ENCODE results near the gene CUX1.
A peak's percentile ranks its signal among the peaks of the same experiment; 100 is the strongest.
"Not testable (repeated sequence)": the region's sequence is repeated elsewhere in the genome, so short reads cannot be mapped to it uniquely, and the experiment has no call there.

The CUX1 gene

DNA sequence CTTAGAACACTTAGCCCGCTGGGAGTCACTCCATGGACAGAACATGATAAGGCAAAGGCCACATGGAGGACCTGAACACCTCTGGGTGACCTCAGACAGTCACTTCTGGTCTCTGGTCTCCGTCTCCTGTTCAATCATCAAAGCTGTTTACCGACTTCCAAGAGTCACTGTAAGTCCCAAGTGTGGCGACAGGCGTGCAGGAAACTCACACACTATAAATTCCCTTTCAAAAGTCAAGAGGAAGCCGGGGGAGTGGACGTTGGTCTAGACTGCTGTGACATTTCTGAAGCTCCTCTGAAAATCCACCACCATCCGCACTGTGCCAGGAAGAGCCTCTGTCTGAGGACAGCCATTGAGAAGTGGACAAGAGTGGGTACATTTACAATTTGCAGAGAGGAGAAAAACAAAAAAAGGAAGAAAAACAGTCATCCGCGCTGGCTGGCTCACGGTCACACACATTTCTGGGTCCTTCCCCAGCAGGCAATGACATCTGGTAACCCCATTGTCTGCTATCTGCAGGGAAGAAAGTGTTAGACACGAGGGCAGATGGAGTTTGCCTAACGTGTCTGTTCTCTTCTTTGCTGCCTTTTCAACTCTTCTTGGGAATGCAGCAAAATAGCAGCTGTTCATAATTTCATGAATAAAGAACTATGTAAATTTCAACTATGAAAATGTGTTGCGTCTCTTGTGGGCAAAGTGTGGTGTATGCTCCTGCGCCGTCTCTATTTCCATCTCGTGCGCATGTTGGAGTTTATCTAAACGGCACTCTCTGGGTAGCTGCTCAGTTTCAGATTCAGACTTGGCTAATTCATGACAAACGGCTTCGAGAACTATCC lies 32.9 kb upstream of the CUX1 start:
- peak overlapping the region in 1 of 2 donors; percentile 2 for H3K4me3 Mint-ChIP-seq
- H3K27ac Mint-ChIP-seq, result peak overlapping the region; percentile 7
- peaks cover 5 to 12% of the 10 kb centered on the region in 2 donors for H3K4me1 Mint-ChIP-seq
- no peaks in the 10 kb centered on the region for H3K36me3 Mint-ChIP-seq
- H3K27me3 Mint-ChIP-seq, result peaks cover 0 to 19% of the 10 kb centered on the region in 2 donors
- peaks cover 3 to 5% of the 10 kb centered on the region in 2 donors for H3K9me3 Mint-ChIP-seq
- peak; percentile 55 to 64 for ATAC-seq (replicated peaks)
- DNase-seq, result no peak

DNA sequence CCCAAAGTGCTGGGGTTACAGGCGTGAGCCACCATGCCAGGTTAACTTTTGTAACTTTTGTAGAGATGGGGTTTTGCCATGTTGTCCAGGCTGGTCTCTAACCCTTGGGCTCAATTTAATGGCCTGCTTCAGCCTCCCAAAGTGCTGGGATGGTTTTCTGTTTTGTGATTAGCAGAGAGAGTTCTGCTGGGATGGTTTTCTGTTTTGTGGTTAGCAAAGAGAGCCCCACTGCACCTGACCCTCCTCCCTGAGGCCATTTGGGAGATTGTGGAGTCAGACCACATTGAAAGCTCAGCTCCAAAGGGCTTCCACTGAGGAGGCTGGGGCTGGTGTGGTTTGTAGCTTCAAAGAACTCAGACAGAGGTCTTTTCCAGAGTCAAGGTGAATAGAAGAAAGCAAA lies 29.6 kb upstream of the CUX1 start:
- ATAC-seq (replicated peaks) (no peak), DNase-seq (no peak)
- H3K4me3 Mint-ChIP-seq, result no peak overlapping the region
- no peaks in the 10 kb centered on the region for H3K36me3 Mint-ChIP-seq
- peaks cover 5 to 12% of the 10 kb centered on the region in 2 donors for H3K4me1 Mint-ChIP-seq
- peaks cover 3 to 5% of the 10 kb centered on the region in 2 donors for H3K9me3 Mint-ChIP-seq
- H3K27me3 Mint-ChIP-seq, result peaks cover 0 to 19% of the 10 kb centered on the region in 2 donors
- no peak overlapping the region for H3K27ac Mint-ChIP-seq

DNA sequence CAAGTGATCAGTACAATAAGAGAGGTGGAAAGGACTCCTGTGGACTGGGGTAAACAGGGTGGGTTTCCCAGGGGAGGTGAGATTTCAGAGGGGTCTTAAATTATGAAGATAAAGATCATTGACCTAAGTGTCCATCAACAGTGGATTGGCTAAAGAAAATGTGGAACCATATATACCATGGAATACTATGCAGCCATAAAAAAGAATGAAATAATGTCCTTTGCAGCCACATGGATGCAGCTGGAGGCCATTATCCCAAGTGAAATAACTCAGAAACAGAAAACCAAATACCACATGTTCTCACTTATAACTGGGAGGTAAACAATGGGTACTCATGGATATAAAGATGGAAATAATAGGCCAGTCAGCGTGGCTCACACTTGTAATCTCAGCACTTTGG lies 28.9 kb upstream of the CUX1 start:
- H3K36me3 Mint-ChIP-seq, result no peaks in the 10 kb centered on the region
- peak overlapping the region; percentile 48 for H3K27ac Mint-ChIP-seq
- ATAC-seq (replicated peaks) (no peak), DNase-seq (no peak)
- peaks cover 5 to 12% of the 10 kb centered on the region in 2 donors for H3K4me1 Mint-ChIP-seq
- H3K9me3 Mint-ChIP-seq, result peaks cover 3 to 5% of the 10 kb centered on the region in 2 donors
- peaks cover under 1 to 16% of the 10 kb centered on the region in 2 donors for H3K27me3 Mint-ChIP-seq
- H3K4me3 Mint-ChIP-seq, result no peak overlapping the region

DNA sequence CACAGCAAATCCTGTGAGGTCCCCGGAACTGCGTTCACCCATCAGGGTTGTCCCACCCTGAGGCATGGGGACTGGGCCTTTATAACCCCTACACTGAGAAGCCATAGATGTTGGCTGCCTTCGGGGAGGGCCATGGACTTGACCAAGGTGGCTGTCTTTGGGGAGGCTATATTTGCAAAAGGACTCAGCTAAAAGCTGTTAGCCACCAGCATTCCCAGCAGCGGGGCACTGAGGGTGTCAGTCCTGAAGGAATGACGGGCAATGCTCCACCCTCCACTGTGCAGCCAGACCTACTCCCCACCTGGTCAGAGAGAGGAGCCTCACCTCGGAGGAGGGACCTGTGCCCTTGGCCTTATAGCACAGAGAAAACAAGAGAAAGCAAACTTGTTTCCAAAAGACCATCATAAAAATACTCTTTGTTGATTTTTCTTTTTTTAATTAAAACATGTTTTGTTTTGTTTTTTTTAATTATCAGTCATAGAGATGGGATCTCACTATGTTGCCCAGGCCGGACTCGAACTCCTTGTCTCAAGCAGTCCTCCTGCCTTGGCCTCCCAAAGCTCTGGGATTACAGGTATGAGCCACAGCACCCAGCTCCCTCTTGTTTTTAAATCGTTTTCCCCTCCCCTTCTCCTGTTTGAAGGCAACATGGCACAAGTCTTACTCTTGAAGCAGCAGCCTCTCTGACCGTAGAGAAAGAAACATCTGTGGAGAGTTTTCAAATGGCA lies 26.7 kb upstream of the CUX1 start:
- DNase-seq (no peak), ATAC-seq (replicated peaks) (no peak)
- Mint-ChIP-seq H3K4me3 (no peak overlapping the region), H3K27ac (no peak overlapping the region), H3K4me1 (no peaks in the 10 kb centered on the region), H3K9me3 (peaks cover 3 to 5% of the 10 kb centered on the region in 2 donors), H3K36me3 (no peaks in the 10 kb centered on the region), H3K27me3 (peaks cover 6% of the 10 kb centered on the region in 2 donors)

DNA sequence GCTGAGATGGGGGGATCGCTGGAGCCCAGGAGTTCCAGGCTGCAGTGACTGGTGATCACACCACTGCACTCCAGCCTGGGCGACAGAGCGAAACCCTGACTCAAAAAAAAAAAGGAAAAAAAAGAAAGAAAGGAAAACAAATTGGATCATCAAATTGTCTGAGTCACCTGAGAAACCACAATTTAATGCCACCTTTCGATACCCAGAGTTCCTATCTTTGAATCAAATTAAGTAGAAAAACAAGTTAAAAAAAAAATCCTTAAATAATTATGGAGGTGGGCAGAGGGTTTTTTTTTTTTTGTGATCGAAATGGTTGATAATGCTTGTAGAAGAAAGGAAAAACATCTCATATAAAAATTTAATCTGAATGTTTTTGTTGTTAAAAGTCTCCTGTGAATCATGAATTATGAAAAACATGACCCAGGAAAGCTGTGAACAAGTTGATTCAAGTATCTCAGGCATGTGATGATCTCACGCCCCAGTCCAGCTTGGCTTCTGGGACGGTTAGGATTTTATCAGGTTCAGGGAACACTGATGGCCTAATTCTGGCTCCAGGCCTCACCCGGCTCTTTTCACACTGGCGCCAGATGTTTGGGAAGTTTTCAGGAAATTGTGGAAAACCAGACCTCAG lies 25.3 kb upstream of the CUX1 start:
- H3K27ac Mint-ChIP-seq, result no peak overlapping the region
- H3K36me3 Mint-ChIP-seq, result no peaks in the 10 kb centered on the region
- DNase-seq (no peak), ATAC-seq (replicated peaks) (no peak)
- no peaks in the 10 kb centered on the region for H3K4me1 Mint-ChIP-seq
- no peak overlapping the region for H3K4me3 Mint-ChIP-seq
- peaks cover 9 to 11% of the 10 kb centered on the region in 2 donors for H3K27me3 Mint-ChIP-seq
- H3K9me3 Mint-ChIP-seq, result peaks cover 5% of the 10 kb centered on the region in 2 donors

DNA sequence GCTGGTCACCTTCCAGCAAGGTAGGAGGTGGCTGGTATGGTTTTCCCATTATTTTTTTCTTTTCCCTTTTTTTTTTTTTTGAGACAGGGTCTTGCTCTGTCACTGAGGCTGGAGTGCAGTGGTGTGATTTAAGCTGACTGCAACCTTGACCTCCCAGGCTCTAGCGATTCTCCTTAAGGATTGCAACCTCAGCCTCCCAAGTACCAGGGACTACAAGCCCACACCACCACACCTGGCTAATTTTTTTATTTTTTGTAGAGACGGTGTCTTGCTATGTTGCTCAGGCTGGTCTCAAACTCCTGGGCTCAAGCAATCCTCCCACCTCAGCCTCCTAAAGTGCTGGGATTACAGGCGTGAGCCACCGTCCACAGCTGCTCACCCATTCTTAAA lies 24.7 kb upstream of the CUX1 start:
- H3K36me3 Mint-ChIP-seq; H3K27ac Mint-ChIP-seq; H3K9me3 Mint-ChIP-seq; H3K4me3 Mint-ChIP-seq; H3K4me1 Mint-ChIP-seq; DNase-seq; ATAC-seq (replicated peaks): not testable (repeated sequence)
- H3K27me3 Mint-ChIP-seq, result peaks cover 10 to 16% of the 10 kb centered on the region in 2 donors

DNA sequence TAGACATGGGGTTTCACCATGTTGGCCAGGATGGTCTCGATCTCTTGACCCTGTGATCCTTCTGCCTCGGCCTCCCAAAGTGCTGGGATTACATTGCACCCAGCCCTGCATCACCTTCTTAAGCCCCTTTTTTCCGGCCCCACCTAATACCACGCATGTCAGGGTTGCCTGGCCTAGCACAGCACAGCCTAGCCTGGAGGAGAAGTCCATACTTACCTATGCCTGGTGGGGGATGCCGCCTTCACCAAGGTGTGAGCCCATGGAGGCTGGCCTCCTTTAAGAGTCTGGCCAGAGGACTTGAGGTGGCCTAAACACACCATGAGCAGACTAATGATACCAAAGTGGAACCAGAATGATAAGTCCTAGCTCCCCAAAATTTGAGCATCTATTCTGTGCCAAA lies 22.0 kb upstream of the CUX1 start:
- DNase-seq (no peak), ATAC-seq (replicated peaks) (no peak)
- H3K4me3 Mint-ChIP-seq, result no peak overlapping the region
- H3K36me3 Mint-ChIP-seq, result no peaks in the 10 kb centered on the region
- H3K27ac Mint-ChIP-seq, result no peak overlapping the region
- peaks cover 0 to 3% of the 10 kb centered on the region in 2 donors for H3K9me3 Mint-ChIP-seq
- no peaks in the 10 kb centered on the region for H3K4me1 Mint-ChIP-seq
- H3K27me3 Mint-ChIP-seq, result peaks cover 9 to 14% of the 10 kb centered on the region in 2 donors

DNA sequence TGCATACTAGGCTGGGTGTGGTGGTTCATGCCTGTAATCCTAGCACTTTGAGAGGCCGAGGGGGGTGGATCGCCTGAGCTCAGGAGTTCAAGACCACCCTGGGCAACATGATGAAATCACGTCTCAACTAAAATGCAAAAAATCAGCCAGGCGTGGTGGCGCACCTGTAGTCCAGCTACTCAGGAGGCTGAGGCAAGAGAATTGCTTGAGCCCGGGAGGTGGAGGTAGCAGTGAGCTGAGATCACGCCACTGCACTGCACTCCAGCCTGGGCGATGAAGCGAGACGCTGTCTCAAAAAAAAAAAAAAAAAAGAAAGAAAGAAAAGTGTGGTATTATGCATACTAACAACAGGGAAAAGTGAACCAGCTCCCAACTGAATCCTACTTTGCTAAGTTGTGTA lies 19.3 kb upstream of the CUX1 start:
- not testable (repeated sequence) for DNase-seq; ATAC-seq (replicated peaks); H3K4me1 Mint-ChIP-seq; H3K4me3 Mint-ChIP-seq; H3K9me3 Mint-ChIP-seq; H3K36me3 Mint-ChIP-seq; H3K27ac Mint-ChIP-seq
- peaks cover 26% of the 10 kb centered on the region in 2 donors for H3K27me3 Mint-ChIP-seq

DNA sequence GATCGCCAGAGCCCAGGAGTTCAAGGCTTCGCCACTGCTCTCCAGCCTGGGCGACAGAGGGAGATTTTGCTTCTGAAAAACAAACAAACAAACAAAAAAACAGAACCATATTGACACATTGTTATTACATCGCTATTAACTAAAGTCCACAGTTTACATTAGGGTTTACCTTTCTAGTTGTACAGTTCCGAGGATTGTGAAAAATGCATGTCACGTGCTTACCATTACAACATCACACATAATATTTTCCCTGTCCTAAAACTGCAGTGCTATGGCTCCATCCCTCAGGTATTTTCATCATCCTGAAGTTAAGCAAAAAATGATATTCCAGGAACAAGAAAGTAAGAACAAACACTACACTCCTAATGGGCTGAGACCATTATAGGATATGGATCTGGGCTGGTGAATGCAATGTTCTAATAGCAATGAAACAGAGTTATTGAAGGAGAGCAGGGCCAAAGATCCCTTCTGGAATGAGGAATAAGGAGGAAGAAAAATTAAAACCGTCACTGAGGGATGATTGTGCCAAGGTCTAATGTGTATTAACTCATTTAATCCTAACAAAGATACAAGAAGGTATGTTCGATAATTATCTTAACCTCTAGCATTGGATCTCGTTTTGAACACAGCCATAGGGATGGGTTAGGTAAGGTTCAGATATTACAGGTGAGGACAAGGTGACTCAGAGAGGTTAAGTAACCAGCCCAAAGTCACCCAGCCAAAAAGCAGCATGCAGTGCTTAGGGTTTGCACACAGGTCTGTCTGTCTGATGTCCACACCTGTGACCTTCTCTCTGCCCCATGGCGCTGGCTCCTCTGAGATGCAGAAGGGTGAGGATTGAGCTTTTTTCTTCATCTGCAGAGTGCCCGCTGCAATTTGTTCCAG lies 14.0 kb upstream of the CUX1 start:
- DNase-seq (no peak), ATAC-seq (replicated peaks) (no peak)
- Mint-ChIP-seq H3K27ac (no peak overlapping the region), H3K36me3 (no peaks in the 10 kb centered on the region), H3K4me1 (peaks cover 0 to 1% of the 10 kb centered on the region in 2 donors), H3K4me3 (no peak overlapping the region), H3K27me3 (peaks cover 30 to 37% of the 10 kb centered on the region in 2 donors), H3K9me3 (no peaks in the 10 kb centered on the region)

DNA sequence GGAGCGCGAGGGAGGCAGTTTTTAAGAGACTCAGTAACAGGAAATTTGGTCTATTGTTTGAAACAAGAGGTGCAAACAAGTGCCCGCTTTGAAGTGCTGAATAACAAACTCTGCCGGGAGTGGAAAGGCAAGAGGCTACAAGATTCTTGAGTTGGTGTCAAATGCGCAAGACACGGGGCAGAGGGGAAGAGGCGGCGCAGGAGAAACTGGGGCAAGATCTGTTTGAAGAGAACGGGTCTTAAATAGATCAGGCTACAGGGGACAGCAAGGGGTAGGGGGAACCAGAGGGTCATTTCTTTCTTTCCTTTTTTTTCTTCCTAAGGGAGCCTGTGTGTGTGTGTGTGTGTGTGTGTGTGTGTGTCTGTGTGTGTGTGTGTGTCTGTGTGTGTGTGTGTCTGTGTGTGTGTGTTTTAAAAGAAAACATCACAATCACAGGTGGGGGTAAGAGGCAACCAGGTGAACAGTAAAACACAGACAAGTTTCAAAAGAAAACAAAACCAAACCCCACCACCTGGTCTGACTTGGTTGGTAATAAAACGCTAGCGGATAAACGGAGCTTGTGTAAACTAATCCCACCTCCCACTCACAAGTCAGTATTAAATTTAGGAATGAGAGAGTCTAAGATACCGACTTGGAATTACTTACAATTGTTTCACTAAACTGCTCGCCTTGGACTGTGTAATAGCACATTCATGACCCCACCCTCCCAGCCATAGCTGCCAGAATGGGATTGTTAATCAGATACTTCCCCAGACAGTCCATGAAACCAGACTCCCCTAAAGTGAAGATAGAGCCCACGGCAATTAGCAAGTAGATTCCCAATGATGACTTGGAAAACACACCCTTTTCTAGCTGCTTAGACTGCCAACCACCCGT lies 13.1 kb upstream of the CUX1 start:
- no peak for DNase-seq
- peaks cover 28 to 37% of the 10 kb centered on the region in 2 donors for H3K27me3 Mint-ChIP-seq
- H3K4me1 Mint-ChIP-seq, result peaks cover 0 to 1% of the 10 kb centered on the region in 2 donors
- no peak overlapping the region for H3K4me3 Mint-ChIP-seq
- H3K9me3 Mint-ChIP-seq, result no peaks in the 10 kb centered on the region
- H3K27ac Mint-ChIP-seq, result no peak overlapping the region
- no peaks in the 10 kb centered on the region for H3K36me3 Mint-ChIP-seq
- ATAC-seq (replicated peaks), result no peak

DNA sequence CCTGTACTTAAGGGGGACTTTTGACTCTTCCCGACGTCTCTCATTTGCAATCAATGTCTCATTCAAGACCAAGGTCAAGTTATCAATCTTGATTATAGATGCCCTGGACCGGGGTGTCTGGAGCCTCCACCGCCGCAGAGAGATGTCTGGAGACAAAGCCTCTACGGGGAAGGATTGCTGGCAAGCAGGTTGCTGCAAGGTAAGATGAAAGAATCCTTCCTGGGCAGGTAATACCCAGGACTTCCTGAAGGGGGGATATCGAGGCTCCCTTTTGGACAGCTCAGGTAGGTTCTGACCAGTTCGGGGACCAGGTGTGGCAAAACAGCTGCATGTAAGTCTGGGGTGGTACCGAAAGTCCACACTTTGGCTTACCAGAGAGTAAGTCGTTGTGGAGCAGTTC lies 12.5 kb upstream of the CUX1 start:
- Mint-ChIP-seq H3K27me3 (peaks cover 29 to 37% of the 10 kb centered on the region in 2 donors), H3K9me3 (no peaks in the 10 kb centered on the region), H3K4me1 (peaks cover 0 to 1% of the 10 kb centered on the region in 2 donors), H3K36me3 (no peaks in the 10 kb centered on the region), H3K27ac (no peak overlapping the region), H3K4me3 (no peak overlapping the region)
- no peak for DNase-seq
- peak in 1 of 2 donors; percentile 45 for ATAC-seq (replicated peaks)

DNA sequence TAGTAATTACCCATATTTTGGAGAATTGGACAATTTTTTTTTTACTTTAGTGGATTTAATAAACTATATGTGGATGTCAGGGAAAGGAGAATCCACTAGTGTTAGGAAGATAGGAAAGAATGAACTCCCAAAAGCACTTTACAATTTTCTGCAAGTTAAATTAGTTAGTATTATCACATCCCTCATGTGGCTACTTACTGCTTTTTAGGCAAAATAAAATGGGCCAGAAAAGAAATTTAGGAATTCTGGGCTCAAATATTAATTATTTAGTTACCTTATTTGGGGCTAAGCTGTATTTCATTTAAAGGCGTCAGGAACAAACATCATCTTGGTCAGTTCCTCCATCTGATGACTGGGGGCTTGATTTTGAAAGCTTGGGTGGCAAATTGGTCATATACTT lies 4.8 kb upstream of the CUX1 start:
- no peaks in the 10 kb centered on the region for H3K36me3 Mint-ChIP-seq
- H3K4me3 Mint-ChIP-seq, result no peak overlapping the region
- H3K4me1 Mint-ChIP-seq, result peaks cover 5 to 10% of the 10 kb centered on the region in 2 donors
- no peaks in the 10 kb centered on the region for H3K9me3 Mint-ChIP-seq
- ATAC-seq (replicated peaks) (no peak), DNase-seq (no peak)
- H3K27ac Mint-ChIP-seq, result no peak overlapping the region
- H3K27me3 Mint-ChIP-seq, result peaks cover 0 to 4% of the 10 kb centered on the region in 2 donors

DNA sequence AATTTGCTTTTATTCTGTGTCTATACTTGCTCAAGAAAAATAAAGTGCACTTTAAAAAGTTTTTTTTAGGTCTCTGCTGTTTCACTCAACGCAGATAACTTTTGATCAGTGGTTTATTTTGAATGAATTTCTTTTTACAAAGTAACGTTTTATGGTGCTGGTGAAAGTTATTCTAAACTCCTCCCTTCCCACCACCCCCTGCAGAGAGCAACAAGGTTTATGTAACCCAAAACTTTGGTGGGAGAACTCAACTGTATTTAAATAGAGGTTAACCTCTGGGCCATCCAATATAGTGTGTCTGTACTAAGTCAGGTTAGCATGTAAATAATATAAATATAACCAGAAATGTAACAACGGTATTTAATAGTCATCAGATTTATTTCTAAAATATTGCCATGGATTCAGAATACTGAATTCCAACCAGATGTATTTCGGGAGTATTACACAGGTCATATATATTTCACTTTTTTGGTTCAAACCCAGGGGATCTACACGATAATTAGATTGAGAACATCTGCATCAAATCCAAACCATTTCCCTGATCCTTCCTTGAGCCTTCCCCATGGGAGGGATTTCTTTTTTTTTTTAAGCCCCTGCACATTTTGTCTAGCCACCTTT lies 3.9 kb upstream of the CUX1 start:
- Mint-ChIP-seq H3K27me3 (peaks cover 0 to 4% of the 10 kb centered on the region in 2 donors), H3K27ac (no peak overlapping the region), H3K36me3 (no peaks in the 10 kb centered on the region), H3K4me1 (peaks cover 6 to 17% of the 10 kb centered on the region in 2 donors), H3K4me3 (peak overlapping the region; percentile 21 to 81), H3K9me3 (no peaks in the 10 kb centered on the region)
- DNase-seq (no peak), ATAC-seq (replicated peaks) (no peak)

Measured in stimulated activated naive B cell treated with anti-CD40 and anti-IgM and Interleukin-4, amounts not matched to agents 10 μg/mL and 1 μg/mL and 100 μg/mL, for 72 hours (primary cell).